Endothelial cell of umbilical vein (primary cell): ENCODE measurements around the gene RPL13. TPM values are rescaled to one million over a fixed set of nuclear protein-coding genes. Genes with fewer than 3 reads are reported as not detected.

Experiments used
- BruUV-seq: library from RNA; stranded (reverse); fragments of 400-500 nt; replicated peaks from 2 replicates; lab custom pipeline; 2021; lab: Mats Ljungman, UMichigan
- CTCF ChIA-PET: fragments of 300-600, 350-600 bp; sonication (Branson Sonifier 250); formaldehyde crosslinking; loops from one replicate; lab custom pipeline; 2021; ENCODE audit warnings: antibody characterized with exemption, inconsistent platforms; lab: Charles Lee
- POLR2A ChIA-PET: fragments of 300-600, 350-600 bp; sonication (Branson Sonifier 250); formaldehyde crosslinking; loops from one replicate; lab custom pipeline; 2021; ENCODE audit warnings: antibody characterized with exemption, inconsistent platforms; lab: Charles Lee
- DNase-seq: peaks from one replicate; pipeline ENCODE4 v3.0.0-alpha.2; 2011; ENCODE audit warnings: low read depth, low spot score
- FAIRE-seq: peaks from 2 replicates; lab custom pipeline; 2011; peaks lifted over from hg19 to GRCh38; lab: Jason Lieb, UNC
- H2AFZ ChIP-seq: 2 replicates; pipeline ENCODE4 v1.6.0; 2012; ENCODE audit warnings: low read depth, low read length, control low read depth, inconsistent platforms
- H3K27ac ChIP-seq: 2 replicates; pipeline ENCODE4 v1.5.1; 2011; ENCODE audit warnings: low read depth, mild to moderate bottlenecking, control low read depth, low read length, moderate library complexity; ENCODE audit not compliant: insufficient read depth
- H3K27me3 ChIP-seq, 2 experiments: 2 replicates each; pipeline versions ENCODE4 v1.6.0 to v1.6.1; 2011; ENCODE audit warnings: low read length in 2 of 2, mixed read lengths in 1 of 2; ENCODE audit not compliant: control insufficient read depth in 2 of 2, insufficient read depth in 2 of 2
- H3K36me3 ChIP-seq, 2 experiments: 2 replicates in 1 of 2; 3 replicates in 1 of 2; pipeline ENCODE4 v1.5.1; 2011; ENCODE audit warnings: low read length in 2 of 2, mild to moderate bottlenecking in 1 of 2, moderate library complexity in 1 of 2; ENCODE audit not compliant: control insufficient read depth in 2 of 2, insufficient read depth in 2 of 2; ENCODE audit errors: extremely low read depth in 1 of 2
- H3K4me1 ChIP-seq: 3 replicates; pipeline ENCODE4 v1.5.1; 2011; ENCODE audit warnings: mild to moderate bottlenecking, low read length; ENCODE audit not compliant: control insufficient read depth, insufficient read depth; ENCODE audit errors: extremely low read depth
- H3K4me2 ChIP-seq: 2 replicates; pipeline ENCODE4 v1.6.1; 2011; ENCODE audit warnings: low read length, control low read depth, mixed read lengths; ENCODE audit not compliant: insufficient read depth
- H3K4me3 ChIP-seq, 3 experiments: fragments of 200-600 bp in 1 of 3; sonication (generic), shearing (Covaris generic) in 1 of 3; replicated peaks in 1 of 3; 2 replicates each; pipeline ENCODE4 v1.5.1; 2011 to 2016; ENCODE audit warnings: control low read depth in 3 of 3, low read length in 3 of 3, mild to moderate bottlenecking in 2 of 3, inconsistent platforms in 1 of 3, low read depth in 1 of 3, moderate library complexity in 1 of 3; ENCODE audit not compliant: insufficient read depth in 1 of 3
- H3K79me2 ChIP-seq: 2 replicates; pipeline ENCODE4 v1.6.0; 2012; ENCODE audit warnings: low read length, inconsistent platforms; ENCODE audit not compliant: control insufficient read depth, insufficient read depth
- H3K9ac ChIP-seq: replicated peaks from 2 replicates; pipeline ENCODE3; 2011; ENCODE audit warnings: low read length, control low read depth; ENCODE audit not compliant: insufficient read depth; ENCODE audit errors: extremely low read depth
- H3K9me1 ChIP-seq: replicated peaks from 3 replicates; pipeline ENCODE4 v1.6.0; 2011; ENCODE audit warnings: mild to moderate bottlenecking, low read length; ENCODE audit not compliant: control insufficient read depth, insufficient read depth; ENCODE audit errors: extremely low read depth
- H3K9me3 ChIP-seq: replicated peaks from 2 replicates; pipeline ENCODE4 v1.5.1; 2012; ENCODE audit warnings: low read length, inconsistent platforms; ENCODE audit not compliant: control insufficient read depth, insufficient read depth
- H4K20me1 ChIP-seq: replicated peaks from 2 replicates; pipeline ENCODE3; 2011; ENCODE audit warnings: mild to moderate bottlenecking, low read length; ENCODE audit not compliant: control insufficient read depth, insufficient read depth; ENCODE audit errors: extremely low read depth
- CTCF ChIP-seq, 2 donors: IDR thresholded peaks; 1 replicate in 1 of 2; 2 replicates in 1 of 2; pipeline ENCODE4 v1.5.1; 2011; ENCODE audit warnings: low read length in 2 of 2, mild to moderate bottlenecking in 2 of 2, moderate library complexity in 2 of 2, control low read depth in 1 of 2, inconsistent platforms in 1 of 2, low read depth in 1 of 2; ENCODE audit not compliant: insufficient read depth in 1 of 2; ENCODE audit errors: extremely low read depth in 1 of 2
- MAX ChIP-seq: IDR thresholded peaks from 2 replicates; pipeline ENCODE4 v1.6.1; 2011; ENCODE audit not compliant: insufficient read depth, insufficient read length
- POLR2A ChIP-seq: IDR thresholded peaks from 2 replicates; pipeline ENCODE4 v1.6.1; 2012; ENCODE audit warnings: low read depth, mild to moderate bottlenecking, control low read depth, low read length
- dilution Hi-C: fragments of 300-500 bp; cut with MboI; formaldehyde crosslinking; loops from one replicate; pipeline ENCODE4 v1.15.0; 2019; ENCODE audit warnings: low sequenced_read_pairs; ENCODE audit not compliant: extremely low pct_ligation_motif_present
- intact Hi-C: fragments of 100-400 bp; cut with micrococcal nuclease; formaldehyde crosslinking; loops from one replicate; pipeline ENCODE4 v1.10.0; 2022
- polyA plus RNA-seq, 4 experiments: library from polyadenylated mRNA; depleted of rRNA in 3 of 4; stranded (reverse) in 3 of 4; unstranded in 1 of 4; fragments of >200 nt; gene quantifications; 2 replicates each; pipeline versions ENCODE4 v1.2.1 to v1.2.3, GENCODE V29; 2011 to 2012; ENCODE audit warnings: missing spikeins in 1 of 4
- total RNA-seq: library from RNA; stranded (reverse); gene quantifications from 2 replicates; pipeline ENCODE4 v1.2.3, GENCODE V29; 2021

RPL13 gene
- total and polyA plus RNA-seq, 2 donors (not counting 3 experiments of a cell fraction or from before 2014, with no cell fraction given), result 1,463 to 5,670 TPM

- CTCF ChIA-PET, result interaction anchor here (0.5 to 2.0 kb wide), 36 partner anchors 8 to 699 kb away, joined by 3 to 23 read pairs (median 4); partner anchors contain the start of genes SPG7 and ZNF778
- intact Hi-C loops (loop anchor here (1.0 to 5.0 kb wide), 3 partner anchors 22 to 224 kb away; no protein-coding TSS in a partner anchor), dilution Hi-C loops (no loop called here)
- no peaks in the 10 kb centered on the region for H3K9me3 ChIP-seq
- TF ChIP-seq MAX (peak; percentile 27), CTCF (IDR thresholded peaks at IDR 0.05; ENCODE audit: extremely low read depth in 1 of 2, insufficient read depth in 1 of 2, low read depth in 1 of 2, low read length in 2 of 2) (peak; percentile 88 to 93), POLR2A (no peak)
- H3K4me2 ChIP-seq, result no peak overlapping the region
- H2AFZ ChIP-seq, result no peak overlapping the region
- POLR2A ChIA-PET, result interaction anchor here (0.5 kb wide), 1 partner anchor 23 kb away, joined by 3 read pairs; no protein-coding TSS in a partner anchor
- FAIRE-seq (peak; percentile 96), DNase-seq (peak; percentile 85)
- peaks cover 3% of the 10 kb centered on the region for H4K20me1 ChIP-seq
- H3K4me1 ChIP-seq, result peaks cover 6% of the 10 kb centered on the region
- BruUV-seq, result no TSS peak
- no peak overlapping the region for H3K9ac ChIP-seq
- peaks cover 4 to 25% of the 10 kb centered on the region in 2 experiments for H3K36me3 ChIP-seq
- no peak overlapping the region for H3K4me3 ChIP-seq
- H3K27ac ChIP-seq, result no peak overlapping the region
- H3K27me3 ChIP-seq, result no peaks in the 10 kb centered on the region
- no peaks in the 10 kb centered on the region for H3K9me1 ChIP-seq
- H3K79me2 ChIP-seq, result peaks cover 15% of the 10 kb centered on the region
Measured at GRCh38 chr16:89556750-89557689, 3.5 kb upstream of the RPL13 start.
